Coronary artery (tissue), 2 donors: ENCODE results near the gene SAA1.

Experiments
- DNase-seq: peaks from one replicate; pipeline ENCODE4 v3.0.0-alpha.2; 2017; ENCODE audit warnings: low spot score
- H3K27ac ChIP-seq, 2 donors: fragments of 200-600 bp; sonication (generic); one replicate each; pipeline ENCODE4 v1.5.1; 2016 to 2019
- H3K4me3 ChIP-seq: fragments of 200-600 bp; sonication (generic); 2 replicates; pipeline ENCODE4 v1.5.1; 2016; ENCODE audit warnings: mild to moderate bottlenecking, moderate library complexity
- TF ChIP-seq, protein P1 (sequence below): fragments of 200-600 bp; sonication (generic); IDR thresholded peaks from one replicate; pipeline ENCODE4 v1.5.1; 2019; ENCODE audit warnings: antibody characterized with exemption

The SAA1 gene

DNA sequence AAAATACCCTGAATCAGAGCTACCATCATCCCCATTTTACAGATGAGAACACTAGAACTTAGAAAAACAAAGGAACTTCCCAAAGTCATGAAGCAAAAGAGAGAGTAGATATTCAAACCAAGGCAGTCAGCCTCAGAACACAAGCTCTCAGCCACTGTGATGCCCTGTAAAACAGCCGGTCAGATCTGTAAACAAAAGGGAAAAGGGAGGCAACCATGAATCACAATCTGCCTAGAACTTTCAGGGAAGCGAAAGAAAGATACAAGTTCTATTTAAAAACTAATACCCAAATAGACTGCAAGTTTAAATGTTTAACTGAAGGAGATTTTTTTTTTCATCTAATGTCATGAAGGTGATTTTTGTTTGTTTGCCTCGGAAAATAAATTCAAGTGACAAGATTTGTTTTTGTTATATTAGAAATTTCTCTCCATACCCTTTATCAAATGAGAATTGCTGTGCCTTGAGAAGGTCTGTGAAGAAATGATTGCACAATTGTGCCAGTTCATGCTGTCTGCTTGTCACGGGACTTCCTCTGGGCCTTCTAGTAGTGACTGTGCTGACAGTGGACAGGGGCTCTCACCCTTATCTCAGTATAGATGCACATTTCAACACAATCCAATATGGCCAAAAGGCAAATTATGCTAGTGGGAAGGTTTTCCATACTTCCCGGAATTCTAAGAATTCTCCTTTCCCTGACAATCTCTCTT, 11.7 kb downstream of the SAA1 start:
- Histone ChIP-seq H3K4me3 (no peak overlapping the region), H3K27ac (peak overlapping the region in 1 of 2 donors; percentile 34)
- no peak for DNase-seq
- TF ChIP-seq, protein P1, sequence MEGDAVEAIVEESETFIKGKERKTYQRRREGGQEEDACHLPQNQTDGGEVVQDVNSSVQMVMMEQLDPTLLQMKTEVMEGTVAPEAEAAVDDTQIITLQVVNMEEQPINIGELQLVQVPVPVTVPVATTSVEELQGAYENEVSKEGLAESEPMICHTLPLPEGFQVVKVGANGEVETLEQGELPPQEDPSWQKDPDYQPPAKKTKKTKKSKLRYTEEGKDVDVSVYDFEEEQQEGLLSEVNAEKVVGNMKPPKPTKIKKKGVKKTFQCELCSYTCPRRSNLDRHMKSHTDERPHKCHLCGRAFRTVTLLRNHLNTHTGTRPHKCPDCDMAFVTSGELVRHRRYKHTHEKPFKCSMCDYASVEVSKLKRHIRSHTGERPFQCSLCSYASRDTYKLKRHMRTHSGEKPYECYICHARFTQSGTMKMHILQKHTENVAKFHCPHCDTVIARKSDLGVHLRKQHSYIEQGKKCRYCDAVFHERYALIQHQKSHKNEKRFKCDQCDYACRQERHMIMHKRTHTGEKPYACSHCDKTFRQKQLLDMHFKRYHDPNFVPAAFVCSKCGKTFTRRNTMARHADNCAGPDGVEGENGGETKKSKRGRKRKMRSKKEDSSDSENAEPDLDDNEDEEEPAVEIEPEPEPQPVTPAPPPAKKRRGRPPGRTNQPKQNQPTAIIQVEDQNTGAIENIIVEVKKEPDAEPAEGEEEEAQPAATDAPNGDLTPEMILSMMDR, result no peak

DNA sequence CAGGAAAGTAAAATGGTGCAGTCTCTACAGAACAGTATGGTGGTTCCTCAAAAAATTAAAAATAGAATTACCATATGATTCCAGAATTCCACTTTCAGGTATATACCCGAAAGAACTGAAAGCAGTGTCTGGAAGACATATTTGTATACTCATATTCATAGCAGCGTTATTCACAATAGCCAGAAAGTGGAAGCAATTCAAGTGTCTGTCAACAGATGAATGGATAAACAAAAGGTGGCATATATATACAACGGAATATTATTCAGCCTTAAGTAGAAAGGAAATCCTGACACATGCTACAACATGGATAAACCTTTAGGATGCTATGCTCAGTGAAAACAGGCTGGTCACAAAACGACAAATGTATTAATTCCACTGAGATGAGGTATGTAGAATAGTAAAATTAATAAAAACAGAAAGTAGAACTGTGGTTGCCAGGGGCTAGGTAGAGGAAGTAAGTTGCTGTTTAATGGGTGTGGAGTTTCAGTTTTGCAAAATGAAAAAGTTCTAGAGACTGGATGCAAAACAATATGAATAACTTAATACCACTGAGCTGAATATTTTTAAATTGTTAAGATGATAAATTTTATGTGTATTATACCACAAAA, 14.5 kb downstream of the SAA1 start:
- no peak for DNase-seq
- no peak overlapping the region for H3K27ac ChIP-seq
- H3K4me3 ChIP-seq, result no peak overlapping the region
- TF ChIP-seq, protein P1, result no peak

DNA sequence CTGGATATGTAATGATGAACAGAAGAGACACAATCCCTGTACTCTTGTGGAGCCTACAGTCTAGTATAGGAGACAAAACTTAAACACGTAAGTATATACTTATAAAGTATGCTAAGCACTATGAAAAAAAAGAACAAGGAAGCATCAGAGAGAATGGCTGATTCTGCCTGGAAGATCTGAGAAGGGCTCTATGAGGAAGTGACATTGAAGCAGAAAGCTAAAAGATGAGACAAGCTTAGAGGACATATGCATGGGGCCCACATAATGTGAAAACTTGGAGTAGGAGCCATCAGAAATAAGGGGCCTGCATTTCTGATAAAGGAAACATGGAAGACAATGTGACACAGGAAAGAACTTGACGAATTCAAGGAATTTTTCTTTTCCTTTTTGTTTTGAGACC, 16.6 kb downstream of the SAA1 start:
- Histone ChIP-seq H3K4me3 (no peak overlapping the region), H3K27ac (no peak overlapping the region)
- TF ChIP-seq, protein P1, result no peak
- DNase-seq, result no peak

DNA sequence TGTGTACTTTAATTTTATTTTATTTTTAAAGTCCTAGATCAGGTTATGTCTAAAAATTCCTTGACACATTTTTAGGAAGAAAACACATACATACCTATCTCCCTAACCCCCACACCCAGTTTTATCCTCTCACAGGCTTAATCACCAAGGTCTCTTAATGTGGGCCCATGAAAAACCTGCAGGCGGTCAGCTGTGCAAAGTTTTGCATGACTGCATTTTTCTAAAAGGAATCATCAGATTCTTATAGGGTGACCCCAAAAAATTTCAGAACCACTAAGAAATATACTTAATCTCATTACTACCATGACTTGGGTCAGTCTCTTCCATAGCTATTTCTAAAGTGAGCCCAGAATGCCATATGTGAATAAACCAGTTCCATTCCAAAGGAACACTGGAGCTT, 19.8 kb downstream of the SAA1 start:
- H3K4me3 ChIP-seq, result no peak overlapping the region
- TF ChIP-seq, protein P1, result no peak

DNA sequence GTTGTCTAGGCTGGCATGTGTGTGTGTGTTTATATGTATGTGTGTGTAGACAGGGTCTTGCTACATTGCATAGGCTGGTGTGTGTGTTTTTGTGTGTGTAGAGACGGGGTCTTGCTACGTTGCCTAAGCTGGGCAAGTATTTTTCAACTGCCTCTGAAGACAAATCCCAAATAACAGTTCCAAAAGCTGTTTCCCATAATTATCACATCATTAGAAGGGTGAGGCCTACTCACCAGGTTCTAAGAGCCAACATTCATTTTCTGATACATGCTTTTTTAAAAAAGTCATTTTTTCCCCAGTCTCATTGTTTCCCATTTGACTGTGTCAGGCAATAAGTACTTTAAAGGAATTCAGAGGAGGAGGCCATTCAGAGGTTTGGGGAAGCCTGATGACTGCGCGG, 22.8 kb downstream of the SAA1 start:
- TF ChIP-seq, protein P1, result no peak
- no peak for DNase-seq
- H3K27ac ChIP-seq, result no peak overlapping the region
- no peak overlapping the region for H3K4me3 ChIP-seq

More for the DNA sequence above, 19.8 kb downstream of the SAA1 start:
- no peak overlapping the region for H3K27ac ChIP-seq
- DNase-seq, result no peak

DNA sequence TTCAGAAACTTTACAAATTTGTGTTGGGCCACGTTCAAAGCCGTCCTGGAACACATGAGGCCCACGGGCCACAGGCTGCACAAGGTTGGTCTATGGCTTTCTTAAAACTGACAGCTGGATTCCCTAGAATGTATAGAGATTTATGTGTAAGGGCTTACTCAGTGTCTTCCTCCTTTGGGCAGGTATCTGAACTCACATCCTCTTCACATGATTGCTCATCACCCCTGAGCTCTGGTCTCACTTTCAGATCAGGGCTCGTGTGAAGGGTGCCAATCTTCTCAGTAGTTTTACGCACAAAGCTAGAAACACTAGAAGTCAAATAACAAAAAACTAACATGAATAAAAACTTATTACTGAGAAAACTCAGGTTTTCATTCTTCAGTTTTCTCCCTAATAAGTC, 28.8 kb downstream of the SAA1 start:
- no peak for DNase-seq
- no peak overlapping the region for H3K27ac ChIP-seq
- TF ChIP-seq, protein P1, result no peak

DNA sequence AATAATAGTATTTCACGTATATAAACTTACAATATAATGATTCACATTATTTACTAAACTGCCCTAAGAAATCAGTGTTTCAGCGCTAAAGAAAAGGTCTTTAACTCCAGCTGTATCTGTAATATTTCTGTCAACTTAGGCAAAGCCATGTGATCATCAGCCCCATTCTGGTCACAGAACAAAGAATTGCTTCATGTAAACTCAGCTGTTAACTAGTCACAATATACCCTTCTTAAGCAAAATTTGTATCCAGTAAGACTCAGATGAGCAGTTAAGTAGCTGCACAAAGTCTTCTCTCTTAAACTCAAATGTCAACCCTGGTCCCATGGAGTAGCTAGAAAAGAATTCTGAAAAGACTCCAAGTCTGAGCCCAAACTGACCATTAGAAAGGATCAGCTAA, 29.3 kb downstream of the SAA1 start:
- Histone ChIP-seq H3K4me3 (no peak overlapping the region), H3K27ac (no peak overlapping the region)
- no peak for DNase-seq
- TF ChIP-seq, protein P1, result no peak

More for the DNA sequence above, 28.8 kb downstream of the SAA1 start:
- no peak overlapping the region for H3K4me3 ChIP-seq
